HG03066 (cell line): ENCODE data around the gene SOX1.

ENCODE experiments used
- ATAC-seq: cut with Tn5 transposase; IDR thresholded peaks from one replicate; pipeline ENCODE4 v1.9.1; 2021; ENCODE audit warnings: low read depth; ENCODE audit not compliant: unreplicated experiment

SOX1 gene

GRCh38 chr13:112105244-112105681 is 38.3 kb downstream of the SOX1 start:
- no peak for ATAC-seq

GRCh38 chr13:112105892-112106291 is 38.9 kb downstream of the SOX1 start:
- no peak for ATAC-seq

DNA sequence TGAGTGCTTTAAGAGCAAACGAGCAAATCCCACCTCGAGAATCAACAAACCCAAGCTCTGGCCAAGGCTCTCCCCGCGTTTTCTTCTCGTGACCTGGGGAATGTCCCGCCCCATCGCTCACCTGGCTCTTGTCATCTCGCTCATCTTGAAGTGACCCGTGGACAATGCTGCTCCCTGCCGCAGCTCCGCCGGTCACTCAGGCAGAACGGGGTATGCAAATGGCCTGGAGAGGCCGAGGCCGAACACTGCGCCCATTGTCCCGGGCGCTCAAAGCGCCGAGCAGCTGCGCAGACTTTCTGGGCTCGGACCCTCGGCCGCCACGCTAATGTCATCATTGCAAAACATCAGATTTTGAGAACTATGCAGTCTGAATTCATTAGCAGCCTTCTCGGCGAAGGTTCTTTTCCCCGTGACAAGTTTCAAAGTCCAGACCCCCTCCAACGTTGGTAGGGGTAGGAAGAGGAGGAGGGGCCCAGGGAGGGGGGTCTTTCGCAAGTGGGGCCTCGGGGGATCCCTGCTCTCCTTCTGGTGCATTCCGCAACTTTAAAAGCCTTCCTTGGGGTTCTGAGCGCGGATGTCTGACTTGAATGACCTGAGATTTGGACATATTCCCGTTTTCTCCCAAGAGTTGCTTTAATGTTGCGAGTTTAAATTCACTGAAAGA is 39.7 kb downstream of the SOX1 start:
- no peak for ATAC-seq

DNA sequence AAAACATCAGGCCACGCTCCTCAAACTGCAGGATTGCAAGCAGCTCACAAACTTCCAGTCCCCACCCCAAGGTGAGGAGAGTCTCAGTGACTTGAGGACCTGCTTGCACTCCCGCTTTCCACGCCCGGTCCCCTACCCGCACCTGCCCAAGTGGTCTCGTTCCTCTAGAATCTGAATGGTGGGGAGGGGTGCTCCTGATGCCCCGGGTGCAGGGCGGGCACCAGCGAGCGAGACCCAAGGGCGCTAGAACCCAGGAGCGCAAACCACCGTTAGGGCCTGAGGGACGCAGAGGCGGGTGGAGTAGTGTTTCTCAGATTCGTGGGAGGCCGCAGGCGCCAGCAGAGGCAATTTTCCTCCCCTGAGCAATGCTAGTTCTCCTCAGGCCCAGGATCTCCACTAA is 40.3 kb downstream of the SOX1 start:
- ATAC-seq: no peak

DNA sequence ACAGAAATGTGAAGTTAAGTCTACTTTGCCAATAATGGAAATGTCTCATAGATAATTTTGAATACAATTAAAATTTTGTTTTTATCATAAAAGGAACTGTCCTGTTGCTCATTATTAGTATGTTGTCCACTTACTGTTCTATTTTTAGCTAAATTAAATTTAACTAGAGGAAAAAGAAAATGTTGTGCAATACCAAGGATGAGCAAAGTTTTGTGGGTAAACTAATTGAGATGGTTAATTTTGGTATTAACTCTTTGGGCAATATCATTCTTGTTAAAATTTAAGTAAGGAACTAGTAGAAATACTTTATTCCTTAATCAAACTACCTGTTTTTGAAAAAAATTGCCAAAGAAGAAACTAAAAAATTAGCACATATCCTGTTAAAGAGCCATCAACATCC is 43.5 kb downstream of the SOX1 start:
- no peak for ATAC-seq

GRCh38 chr13:112111239-112111857 is 44.4 kb downstream of the SOX1 start:
- no peak for ATAC-seq

DNA sequence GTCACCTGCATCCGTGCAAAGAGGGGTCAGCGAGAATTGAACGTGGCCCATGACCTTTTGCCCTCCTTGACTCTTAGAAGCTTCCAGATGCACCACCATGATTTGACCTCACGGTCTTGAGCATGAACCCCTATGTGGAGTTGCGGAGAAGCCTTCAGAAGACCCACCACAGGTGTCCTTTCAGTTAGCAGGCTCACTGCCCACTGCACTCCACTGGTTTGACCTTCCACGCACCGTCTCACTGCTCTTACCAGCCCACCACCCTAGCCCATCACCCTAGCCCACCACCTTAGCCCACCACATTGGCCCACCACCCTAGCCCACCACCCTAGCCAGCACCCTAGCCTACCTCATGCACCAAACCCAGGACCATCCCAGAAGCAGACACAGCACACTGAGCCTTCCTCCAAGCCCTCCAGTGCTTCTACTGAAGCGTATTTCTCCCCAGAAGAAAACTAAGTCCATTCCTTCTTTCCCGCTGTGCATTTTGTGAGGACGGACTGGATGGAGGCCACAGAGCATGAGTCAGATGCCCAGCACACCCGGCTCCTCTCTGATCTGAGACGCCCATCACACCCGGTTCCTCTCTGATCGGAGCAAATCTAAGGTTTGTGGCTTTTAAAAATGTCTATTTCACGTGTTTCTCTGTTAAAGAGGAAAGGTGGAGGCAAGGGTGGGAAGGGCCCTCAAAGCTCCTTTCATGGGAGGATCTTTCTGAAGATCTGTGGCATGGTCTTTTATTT is 45.8 kb downstream of the SOX1 start:
- no peak for ATAC-seq

- no peak for ATAC-seq
Observed at GRCh38 chr13:112113348-112113747, 46.4 kb downstream of the SOX1 start.

- ATAC-seq: no peak
Observed at GRCh38 chr13:112113851-112114250, 46.9 kb downstream of the SOX1 start.

DNA sequence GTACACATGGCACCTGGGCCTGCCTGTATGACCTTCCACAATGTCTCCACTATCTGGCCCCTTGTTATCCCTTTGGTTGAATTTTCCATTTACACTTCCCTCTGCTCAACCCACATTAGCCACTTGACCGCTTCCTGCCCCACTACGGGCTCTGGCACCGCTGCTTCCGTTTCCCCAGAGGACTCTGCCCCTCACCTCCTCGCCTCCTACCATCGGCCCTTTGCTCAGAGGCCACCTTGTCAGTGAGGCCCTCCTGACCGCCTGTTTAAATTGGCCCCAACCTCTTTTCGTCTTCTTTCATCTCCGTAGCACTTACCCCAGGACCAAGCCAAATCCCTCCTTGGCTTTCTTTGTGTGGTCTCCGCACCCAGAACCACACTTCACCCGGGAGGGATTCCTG is 47.4 kb downstream of the SOX1 start:
- no peak for ATAC-seq

DNA sequence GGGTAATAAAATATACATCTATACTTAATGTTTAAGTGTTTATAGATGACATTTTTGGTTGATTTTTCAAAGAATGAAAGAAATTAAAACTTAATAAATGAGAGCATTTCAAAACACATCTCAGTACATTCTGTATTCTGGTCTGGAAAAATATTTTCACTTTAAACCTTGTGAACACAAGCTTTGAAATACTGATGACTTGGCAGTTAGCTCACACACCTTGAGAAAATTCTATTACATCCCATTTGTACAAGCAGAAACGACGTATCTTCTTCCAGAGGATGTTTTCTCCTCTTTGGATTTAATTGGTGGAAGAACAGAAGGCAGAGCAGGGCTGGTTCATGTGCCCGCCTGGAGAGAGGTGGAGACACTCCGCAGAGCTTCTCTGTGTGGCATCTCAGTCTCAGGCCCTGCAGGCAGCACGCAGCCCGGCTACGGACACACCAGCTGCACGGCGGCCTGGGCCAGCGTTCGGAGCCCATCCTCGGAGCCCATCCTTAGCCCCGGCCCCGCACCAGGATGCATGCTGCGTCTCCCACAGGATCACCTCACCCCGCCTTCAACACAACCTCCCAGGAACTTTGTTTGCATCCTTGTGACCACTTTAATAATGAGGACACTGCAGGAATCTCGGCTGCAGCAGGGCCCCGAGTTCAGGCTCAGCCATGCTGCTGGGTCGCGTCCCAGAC is 48.6 kb downstream of the SOX1 start:
- ATAC-seq: no peak

- ATAC-seq: no peak
Observed at GRCh38 chr13:112116187-112116950, 49.4 kb downstream of the SOX1 start.

GRCh38 chr13:112117258-112117954 is 50.5 kb downstream of the SOX1 start:
- no peak for ATAC-seq

DNA sequence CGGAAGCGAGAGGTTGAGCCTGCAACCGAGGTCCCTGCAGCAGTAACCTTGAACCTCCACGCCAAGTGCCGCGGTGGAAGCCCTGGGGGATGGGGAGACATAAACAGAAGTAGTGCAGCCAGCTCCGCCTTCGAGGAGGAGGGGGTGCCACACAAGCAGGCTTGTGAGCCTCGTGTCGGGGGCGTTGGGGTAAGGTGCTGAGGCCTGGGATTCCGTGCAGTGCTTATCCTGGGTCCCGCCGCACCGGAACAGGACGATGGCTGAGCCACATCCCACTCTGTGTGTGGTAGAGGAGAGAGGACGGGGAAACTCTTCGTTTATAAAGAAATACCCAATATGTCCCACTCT is 51.0 kb downstream of the SOX1 start:
- ATAC-seq: no peak

DNA sequence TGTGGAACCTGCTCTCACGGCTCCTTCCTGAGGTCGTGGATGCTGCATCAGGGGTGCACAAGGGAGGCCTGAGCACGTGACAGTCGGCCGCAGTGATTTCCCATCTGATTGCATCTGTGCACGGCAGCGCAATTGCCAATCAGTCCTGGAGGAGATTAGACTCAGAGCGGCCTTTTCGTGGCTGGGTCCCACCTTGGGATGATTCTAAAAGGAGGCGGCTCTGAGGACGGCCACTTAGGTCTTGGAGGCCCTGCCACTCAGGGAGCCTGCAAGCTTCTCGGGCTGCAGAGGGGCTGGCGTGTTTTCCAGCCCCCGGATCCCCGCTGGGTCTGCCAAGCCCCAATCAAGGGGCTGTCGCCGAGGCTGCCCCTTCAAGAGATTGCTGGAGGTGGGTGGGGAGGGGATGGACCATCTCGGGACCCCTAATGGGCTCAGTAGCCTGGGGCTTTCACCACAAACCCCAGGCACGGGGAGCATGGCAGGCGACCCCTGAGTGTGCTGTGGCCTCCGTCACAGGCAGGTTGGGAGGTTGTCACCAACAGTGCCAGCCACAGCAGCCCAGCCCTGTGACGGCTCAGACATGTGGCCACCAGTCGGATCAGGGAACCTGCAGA is 51.6 kb downstream of the SOX1 start:
- ATAC-seq: no peak

DNA sequence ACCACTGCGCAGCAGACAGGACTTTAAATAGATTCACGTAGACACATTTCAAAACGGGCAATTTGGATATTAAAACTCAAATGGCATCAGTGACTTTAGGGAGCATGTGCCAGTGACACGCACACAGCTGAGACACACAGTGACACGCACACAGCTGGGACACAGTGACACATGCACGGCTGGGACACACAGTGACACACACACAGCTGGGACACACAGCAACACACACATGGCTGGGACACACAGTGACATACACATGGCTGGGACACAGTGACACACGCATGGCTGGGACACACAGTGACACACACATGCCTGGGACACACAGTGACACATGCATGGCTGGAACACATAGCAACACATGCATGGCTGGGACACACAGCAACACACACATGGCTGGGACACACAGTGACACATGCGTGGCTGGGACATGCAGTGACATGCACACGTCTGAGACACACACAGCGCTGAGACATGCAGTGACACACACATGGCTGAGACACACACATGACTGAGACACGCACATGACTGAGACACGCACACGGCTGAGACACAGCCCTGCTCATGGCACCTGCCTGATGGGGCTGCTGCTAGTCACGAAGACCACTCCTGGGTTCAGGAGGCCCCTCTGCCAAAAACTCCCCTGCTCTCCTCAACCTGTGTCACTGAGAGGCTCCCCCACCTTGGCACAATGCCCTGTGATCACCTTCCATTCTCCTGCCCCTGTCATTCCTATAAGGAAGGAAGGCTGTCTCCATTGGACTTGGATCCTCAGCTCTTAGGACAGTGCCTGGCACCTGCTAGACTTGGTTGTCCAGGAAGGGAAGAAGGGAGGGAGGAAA is 52.5 kb downstream of the SOX1 start:
- no peak for ATAC-seq

DNA sequence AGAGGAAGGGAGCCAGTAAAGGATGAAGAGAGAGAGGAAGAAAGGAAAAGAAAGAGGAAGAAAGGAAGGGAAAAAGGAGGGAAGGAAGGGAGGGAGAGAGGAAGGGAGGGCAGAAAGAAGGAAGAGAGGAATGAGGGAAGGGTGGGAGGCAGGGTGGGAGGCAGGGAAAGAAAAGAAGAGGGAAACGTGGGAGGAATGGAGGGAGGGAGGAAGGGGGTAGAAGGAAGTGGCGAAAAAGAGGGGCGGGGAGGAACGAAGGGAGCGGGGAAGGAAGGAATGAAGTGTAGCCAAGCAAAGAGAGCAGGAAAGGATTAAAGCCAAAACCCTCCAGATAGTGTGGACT is 53.1 kb downstream of the SOX1 start:
- no peak for ATAC-seq
